Endothelial cell of umbilical vein (primary cell): ENCODE measurements around the gene MYADML2. TPM values are rescaled to one million over a fixed set of nuclear protein-coding genes. Genes with fewer than 3 reads are reported as not detected.

ENCODE experiments used
- BruUV-seq: library from RNA; stranded (reverse); fragments of 400-500 nt; replicated peaks from 2 replicates; lab custom pipeline; 2021; lab: Mats Ljungman, UMichigan
- CTCF ChIA-PET: fragments of 300-600, 350-600 bp; sonication (Branson Sonifier 250); formaldehyde crosslinking; loops from one replicate; lab custom pipeline; 2021; ENCODE audit warnings: antibody characterized with exemption, inconsistent platforms; lab: Charles Lee
- POLR2A ChIA-PET: fragments of 300-600, 350-600 bp; sonication (Branson Sonifier 250); formaldehyde crosslinking; loops from one replicate; lab custom pipeline; 2021; ENCODE audit warnings: antibody characterized with exemption, inconsistent platforms; lab: Charles Lee
- DNase-seq: peaks from one replicate; pipeline ENCODE4 v3.0.0-alpha.2; 2011; ENCODE audit warnings: low read depth, low spot score
- FAIRE-seq: peaks from 2 replicates; lab custom pipeline; 2011; peaks lifted over from hg19 to GRCh38; lab: Jason Lieb, UNC
- H2AFZ ChIP-seq: 2 replicates; pipeline ENCODE4 v1.6.0; 2012; ENCODE audit warnings: low read depth, low read length, control low read depth, inconsistent platforms
- H3K27ac ChIP-seq: 2 replicates; pipeline ENCODE4 v1.5.1; 2011; ENCODE audit warnings: low read depth, mild to moderate bottlenecking, control low read depth, low read length, moderate library complexity; ENCODE audit not compliant: insufficient read depth
- H3K27me3 ChIP-seq, 2 experiments: 2 replicates each; pipeline versions ENCODE4 v1.6.0 to v1.6.1; 2011; ENCODE audit warnings: low read length in 2 of 2, mixed read lengths in 1 of 2; ENCODE audit not compliant: control insufficient read depth in 2 of 2, insufficient read depth in 2 of 2
- H3K36me3 ChIP-seq, 2 experiments: 2 replicates in 1 of 2; 3 replicates in 1 of 2; pipeline ENCODE4 v1.5.1; 2011; ENCODE audit warnings: low read length in 2 of 2, mild to moderate bottlenecking in 1 of 2, moderate library complexity in 1 of 2; ENCODE audit not compliant: control insufficient read depth in 2 of 2, insufficient read depth in 2 of 2; ENCODE audit errors: extremely low read depth in 1 of 2
- H3K4me1 ChIP-seq: 3 replicates; pipeline ENCODE4 v1.5.1; 2011; ENCODE audit warnings: mild to moderate bottlenecking, low read length; ENCODE audit not compliant: control insufficient read depth, insufficient read depth; ENCODE audit errors: extremely low read depth
- H3K4me2 ChIP-seq: 2 replicates; pipeline ENCODE4 v1.6.1; 2011; ENCODE audit warnings: low read length, control low read depth, mixed read lengths; ENCODE audit not compliant: insufficient read depth
- H3K4me3 ChIP-seq, 3 experiments: fragments of 200-600 bp in 1 of 3; sonication (generic), shearing (Covaris generic) in 1 of 3; replicated peaks in 1 of 3; 2 replicates each; pipeline ENCODE4 v1.5.1; 2011 to 2016; ENCODE audit warnings: control low read depth in 3 of 3, low read length in 3 of 3, mild to moderate bottlenecking in 2 of 3, inconsistent platforms in 1 of 3, low read depth in 1 of 3, moderate library complexity in 1 of 3; ENCODE audit not compliant: insufficient read depth in 1 of 3
- H3K79me2 ChIP-seq: 2 replicates; pipeline ENCODE4 v1.6.0; 2012; ENCODE audit warnings: low read length, inconsistent platforms; ENCODE audit not compliant: control insufficient read depth, insufficient read depth
- H3K9ac ChIP-seq: replicated peaks from 2 replicates; pipeline ENCODE3; 2011; ENCODE audit warnings: low read length, control low read depth; ENCODE audit not compliant: insufficient read depth; ENCODE audit errors: extremely low read depth
- H3K9me1 ChIP-seq: replicated peaks from 3 replicates; pipeline ENCODE4 v1.6.0; 2011; ENCODE audit warnings: mild to moderate bottlenecking, low read length; ENCODE audit not compliant: control insufficient read depth, insufficient read depth; ENCODE audit errors: extremely low read depth
- H3K9me3 ChIP-seq: replicated peaks from 2 replicates; pipeline ENCODE4 v1.5.1; 2012; ENCODE audit warnings: low read length, inconsistent platforms; ENCODE audit not compliant: control insufficient read depth, insufficient read depth
- H4K20me1 ChIP-seq: replicated peaks from 2 replicates; pipeline ENCODE3; 2011; ENCODE audit warnings: mild to moderate bottlenecking, low read length; ENCODE audit not compliant: control insufficient read depth, insufficient read depth; ENCODE audit errors: extremely low read depth
- CTCF ChIP-seq, 2 donors: IDR thresholded peaks; 1 replicate in 1 of 2; 2 replicates in 1 of 2; pipeline ENCODE4 v1.5.1; 2011; ENCODE audit warnings: low read length in 2 of 2, mild to moderate bottlenecking in 2 of 2, moderate library complexity in 2 of 2, control low read depth in 1 of 2, inconsistent platforms in 1 of 2, low read depth in 1 of 2; ENCODE audit not compliant: insufficient read depth in 1 of 2; ENCODE audit errors: extremely low read depth in 1 of 2
- EZH2 ChIP-seq: IDR thresholded peaks from 2 replicates; pipeline ENCODE4 v1.6.1; 2012; ENCODE audit warnings: borderline replicate concordance, low read depth, mild to moderate bottlenecking, moderate library complexity, low read length, inconsistent platforms; ENCODE audit not compliant: severe bottlenecking
- FOS ChIP-seq: IDR thresholded peaks from 2 replicates; pipeline ENCODE4 v1.6.1; 2011; ENCODE audit warnings: mild to moderate bottlenecking, low read length, moderate library complexity, borderline replicate concordance; ENCODE audit not compliant: insufficient read depth
- GATA2 ChIP-seq: IDR thresholded peaks from 2 replicates; pipeline ENCODE4 v1.7.0; 2011; ENCODE audit warnings: low read depth, mild to moderate bottlenecking, moderate library complexity, mixed read lengths, low read length; ENCODE audit not compliant: insufficient read length, insufficient read depth
- JUN ChIP-seq: IDR thresholded peaks from 2 replicates; pipeline ENCODE4 v1.6.1; 2011; ENCODE audit warnings: borderline replicate concordance, low read depth; ENCODE audit not compliant: insufficient read length, insufficient read depth
- MAX ChIP-seq: IDR thresholded peaks from 2 replicates; pipeline ENCODE4 v1.6.1; 2011; ENCODE audit not compliant: insufficient read depth, insufficient read length
- MYC ChIP-seq: IDR thresholded peaks from one replicate; pipeline ENCODE4 v1.6.1; 2011; ENCODE audit warnings: mild to moderate bottlenecking, low read depth, low read length
- POLR2A ChIP-seq: IDR thresholded peaks from 2 replicates; pipeline ENCODE4 v1.6.1; 2012; ENCODE audit warnings: low read depth, mild to moderate bottlenecking, control low read depth, low read length
- POLR2AphosphoS5 ChIP-seq: IDR thresholded peaks from 2 replicates; pipeline ENCODE4 v1.6.1; 2012; ENCODE audit warnings: low read depth, mild to moderate bottlenecking, control low read depth, low read length, moderate library complexity; ENCODE audit not compliant: insufficient read depth
- dilution Hi-C: fragments of 300-500 bp; cut with MboI; formaldehyde crosslinking; loops from one replicate; pipeline ENCODE4 v1.15.0; 2019; ENCODE audit warnings: low sequenced_read_pairs; ENCODE audit not compliant: extremely low pct_ligation_motif_present
- intact Hi-C: fragments of 100-400 bp; cut with micrococcal nuclease; formaldehyde crosslinking; loops from one replicate; pipeline ENCODE4 v1.10.0; 2022
- polyA plus RNA-seq, 4 experiments: library from polyadenylated mRNA; depleted of rRNA in 3 of 4; stranded (reverse) in 3 of 4; unstranded in 1 of 4; fragments of >200 nt; gene quantifications; 2 replicates each; pipeline versions ENCODE4 v1.2.1 to v1.2.3, GENCODE V29; 2011 to 2012; ENCODE audit warnings: missing spikeins in 1 of 4
- total RNA-seq: library from RNA; stranded (reverse); gene quantifications from 2 replicates; pipeline ENCODE4 v1.2.3, GENCODE V29; 2021

Gene MYADML2
- total and polyA plus RNA-seq, 2 donors (not counting 3 experiments of a cell fraction or from before 2014, with no cell fraction given): not detected

- no peak for TF ChIP-seq JUN
- no peak for TF ChIP-seq MAX
- TF ChIP-seq FOS: no peak
- no peak for TF ChIP-seq GATA2
- TF ChIP-seq EZH2: no peak
- no peak for TF ChIP-seq CTCF (IDR thresholded peaks at IDR 0.05; ENCODE audit: extremely low read depth in 1 of 2, insufficient read depth in 1 of 2, low read depth in 1 of 2, low read length in 2 of 2)
- no peak for TF ChIP-seq MYC
- TF ChIP-seq POLR2AphosphoS5: no peak
- TF ChIP-seq POLR2A: no peak
- peak overlapping the region; percentile 35 for H3K4me2 ChIP-seq
- FAIRE-seq (no peak), DNase-seq (no peak)
- peaks cover 71% of the 10 kb centered on the region for H3K79me2 ChIP-seq
- H2AFZ ChIP-seq: no peak overlapping the region
- H3K9me3 ChIP-seq: no peaks in the 10 kb centered on the region
- intact Hi-C loops: no loop called here
- no peaks in the 10 kb centered on the region for H3K27me3 ChIP-seq
- H3K9me1 ChIP-seq: no peaks in the 10 kb centered on the region
- POLR2A ChIA-PET: interaction anchor here (0.8 kb wide), 1 partner anchor 43 kb away, joined by 4 read pairs; no protein-coding TSS in a partner anchor
- H3K36me3 ChIP-seq: peaks cover 0 to 26% of the 10 kb centered on the region in 2 experiments
- no TSS peak for BruUV-seq
- CTCF ChIA-PET: interaction anchor here (1.3 to 1.6 kb wide), 2 partner anchors 13 to 36 kb away, joined by 4 to 5 read pairs; partner anchors contain the start of gene PCYT2
- H3K27ac ChIP-seq: peak overlapping the region; percentile 53
- dilution Hi-C loops: no loop called here
- H3K4me3 ChIP-seq: no peak overlapping the region
- peaks cover 17% of the 10 kb centered on the region for H3K4me1 ChIP-seq
- no peaks in the 10 kb centered on the region for H4K20me1 ChIP-seq
- H3K9ac ChIP-seq: peak overlapping the region; percentile 45
Measured at GRCh38 chr17:81923302-81924260, 23.5 kb downstream of the MYADML2 start.
